Omental fat pad (tissue), 4 donors: Measurements from ENCODE around the gene SELENOT. TPM values are rescaled to one million over a fixed set of nuclear protein-coding genes. Genes with fewer than 3 reads are reported as not detected.

Source experiments
- ATAC-seq: fragments of 150-250 bp; one replicate; pipeline ENCODE4 v1.9.1; 2016; ENCODE audit warnings: mild to moderate bottlenecking, moderate library complexity; ENCODE audit not compliant: low FRiP score
- DNase-seq: peaks from one replicate; pipeline ENCODE4 v3.0.0-alpha.2; 2019; ENCODE audit warnings: low spot score
- CTCF ChIP-seq, 3 donors: fragments of 450-650 bp; IDR thresholded peaks; one replicate each; pipeline ENCODE4 v1.5.1; 2016 to 2017; ENCODE audit warnings: antibody characterized with exemption in 3 of 3, mild to moderate bottlenecking in 3 of 3, moderate library complexity in 2 of 3
- total RNA-seq, 4 donors: library from RNA; depleted of rRNA; stranded (reverse); fragments of >200 nt; gene quantifications; one replicate each; pipeline ENCODE4 v1.1.0, GENCODE V29; 2016

Gene SELENOT
- total RNA-seq, 4 donors from 2014 or later: 107 to 164 (median 142) TPM

GRCh38 chr3:150631515-150632221 lies 28.5 kb downstream of the SELENOT start:
- DNase-seq: no peak
- TF ChIP-seq CTCF (IDR thresholded peaks at IDR 0.05): no peak
- ATAC-seq: no peak

DNA sequence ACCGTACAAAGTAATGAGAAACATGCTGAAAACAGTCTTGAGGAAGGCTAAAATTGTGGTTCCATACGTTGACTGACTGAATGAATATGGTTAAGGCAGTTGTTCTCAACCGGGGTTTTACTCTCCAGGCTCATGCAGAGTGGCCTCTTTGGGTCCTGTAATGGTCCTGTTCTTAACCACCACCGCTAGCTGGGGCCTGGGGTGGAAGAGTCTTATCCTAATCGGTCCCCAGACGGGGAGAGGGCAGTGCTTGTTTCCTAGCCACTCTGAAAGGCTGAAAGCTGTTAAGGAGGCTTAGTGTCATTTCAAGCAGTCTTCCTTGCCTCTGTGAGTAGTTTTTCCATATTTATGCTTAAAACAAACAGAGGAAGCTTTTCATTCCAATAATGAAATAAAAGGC lies 32.0 kb downstream of the SELENOT start:
- no peak for DNase-seq
- no peak for TF ChIP-seq CTCF (IDR thresholded peaks at IDR 0.05)
- ATAC-seq: no peak

DNA sequence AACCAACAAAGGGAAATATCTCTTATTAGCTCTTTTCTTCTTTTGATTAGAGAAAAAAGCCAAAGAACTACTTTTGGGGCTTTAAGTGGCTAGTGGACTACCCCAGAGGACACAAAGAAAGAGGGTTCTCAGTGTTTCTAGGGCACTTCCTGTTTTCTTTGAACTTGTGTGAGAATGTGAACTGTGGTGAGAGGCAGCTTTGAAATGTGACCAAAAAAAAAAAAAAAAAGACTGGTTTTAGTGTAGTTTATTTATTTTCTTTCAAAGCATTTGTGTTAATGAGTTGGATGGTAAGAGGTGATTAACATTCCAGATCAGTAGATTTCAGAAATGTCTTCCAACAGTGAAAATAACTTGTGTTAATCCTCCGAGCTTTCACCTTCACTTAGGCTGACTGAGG lies 32.4 kb downstream of the SELENOT start:
- ATAC-seq (no peak), DNase-seq (no peak)
- no peak for TF ChIP-seq CTCF (IDR thresholded peaks at IDR 0.05)

DNA sequence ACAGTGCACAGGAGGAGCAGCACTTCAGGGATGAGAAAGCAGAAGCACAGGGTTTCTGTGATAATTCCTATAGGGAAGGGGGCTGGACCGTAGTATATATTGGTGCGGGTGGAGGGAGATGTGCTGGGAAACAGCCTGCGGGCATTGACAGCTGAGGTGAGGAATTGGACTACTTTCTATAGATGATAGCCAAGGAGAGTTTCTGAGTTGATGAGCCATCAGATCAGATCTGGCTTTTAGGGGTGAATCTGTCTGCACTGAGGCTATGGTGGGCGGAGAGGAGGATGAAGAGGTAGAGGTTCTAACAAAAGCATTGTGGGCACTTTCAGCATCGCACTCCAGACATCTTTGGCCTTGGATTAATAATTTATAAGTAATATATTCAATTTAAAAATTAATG lies 33.1 kb downstream of the SELENOT start:
- ATAC-seq (no peak), DNase-seq (no peak)
- TF ChIP-seq CTCF (IDR thresholded peaks at IDR 0.05): no peak

DNA sequence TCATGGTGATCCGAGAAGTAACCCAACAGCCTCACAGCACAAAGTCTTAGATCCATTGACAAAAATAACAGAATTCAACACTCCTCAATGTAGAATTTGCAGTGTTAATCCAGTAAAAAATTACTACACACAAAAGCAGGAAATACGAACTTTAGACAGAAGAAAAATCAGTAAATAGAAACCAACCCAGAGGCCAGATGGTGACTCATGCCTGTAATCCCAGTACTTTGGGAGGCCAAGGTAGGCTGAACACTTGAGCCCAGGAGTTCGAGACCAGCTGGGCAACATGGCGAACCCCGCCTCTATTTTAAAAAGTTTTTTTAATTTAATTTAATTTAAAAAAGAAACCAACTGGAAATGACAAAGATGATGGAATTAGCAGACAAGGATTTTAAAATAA lies 36.1 kb downstream of the SELENOT start:
- DNase-seq (no peak), ATAC-seq (no peak)
- TF ChIP-seq CTCF (IDR thresholded peaks at IDR 0.05): no peak

DNA sequence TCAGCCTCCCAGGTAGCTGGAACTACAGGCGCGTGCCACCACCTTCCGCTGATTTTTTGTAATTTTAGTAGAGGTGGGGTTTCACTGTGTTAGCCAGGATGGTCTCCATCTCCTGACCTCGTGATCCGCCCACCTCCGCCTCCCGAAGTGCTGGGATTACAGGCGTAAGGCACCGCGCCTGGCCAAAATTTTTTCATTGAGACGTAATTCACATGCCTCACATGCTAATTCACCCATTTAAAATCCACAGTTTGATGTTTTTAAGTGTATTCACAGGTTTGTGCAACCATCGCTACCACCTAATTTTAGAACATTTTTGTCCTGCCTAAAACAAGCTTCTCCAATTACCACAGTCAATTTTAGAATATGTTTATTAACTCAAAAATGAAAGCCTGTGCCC lies 37.1 kb downstream of the SELENOT start:
- ATAC-seq: no peak
- no peak for TF ChIP-seq CTCF (IDR thresholded peaks at IDR 0.05)
- no peak for DNase-seq

- no peak for TF ChIP-seq CTCF (IDR thresholded peaks at IDR 0.05)
- DNase-seq: no peak
- ATAC-seq: no peak
Observed at GRCh38 chr3:150653110-150653561, 50.0 kb downstream of the SELENOT start.
